IPS DF 4.7 (cell line): ENCODE measurements around the gene KCNAB1.
"Not testable (repeated sequence)": the region's sequence is repeated elsewhere in the genome, so short reads cannot be mapped to it uniquely, and the experiment has no call there.

Experiments used
- DNase-seq: peaks from one replicate; pipeline ENCODE4 v3.0.0-alpha.2; 2013; ENCODE audit warnings: low spot score; ENCODE audit errors: extremely low read depth

KCNAB1 gene

GRCh38 chr3:156120528-156121251 is at the start of gene KCNAB1:
KCNAB1 (plus strand) TSS chr3:156120578.
- DNase-seq, result no peak

GRCh38 chr3:156071031-156071430 is 49.3 kb upstream of the KCNAB1 start:
- no peak for DNase-seq

GRCh38 chr3:156072950-156073657 is 47.3 kb upstream of the KCNAB1 start:
- not testable (repeated sequence) for DNase-seq

- DNase-seq, result no peak
Observed at GRCh38 chr3:156090126-156090525, 30.3 kb upstream of the KCNAB1 start.

GRCh38 chr3:156093964-156094363 is 26.4 kb upstream of the KCNAB1 start:
- DNase-seq, result peak; percentile 30

GRCh38 chr3:156094391-156094790 is 26.0 kb upstream of the KCNAB1 start:
- no peak for DNase-seq

- not testable (repeated sequence) for DNase-seq
Observed at GRCh38 chr3:156095652-156096051, 24.7 kb upstream of the KCNAB1 start.

- no peak for DNase-seq
Observed at GRCh38 chr3:156098437-156099035, 21.8 kb upstream of the KCNAB1 start.

- not testable (repeated sequence) for DNase-seq
Observed at GRCh38 chr3:156099348-156099747, 21.0 kb upstream of the KCNAB1 start.

GRCh38 chr3:156099984-156100383 is 20.4 kb upstream of the KCNAB1 start:
- DNase-seq, result not testable (repeated sequence)

GRCh38 chr3:156102267-156102931 is 18.0 kb upstream of the KCNAB1 start:
- no peak for DNase-seq

- DNase-seq, result no peak
Observed at GRCh38 chr3:156106721-156107373, 13.5 kb upstream of the KCNAB1 start.

- no peak for DNase-seq
Observed at GRCh38 chr3:156107504-156107903, 12.9 kb upstream of the KCNAB1 start.

GRCh38 chr3:156108616-156109015 is 11.8 kb upstream of the KCNAB1 start:
- no peak for DNase-seq

GRCh38 chr3:156109989-156110388 is 10.4 kb upstream of the KCNAB1 start:
- DNase-seq, result no peak

GRCh38 chr3:156126467-156126866 is 6.1 kb downstream of the KCNAB1 start:
- no peak for DNase-seq

GRCh38 chr3:156131241-156131640 is 10.9 kb downstream of the KCNAB1 start:
- DNase-seq, result no peak

GRCh38 chr3:156131799-156132198 is 11.4 kb downstream of the KCNAB1 start:
- DNase-seq, result no peak

- no peak for DNase-seq
Observed at GRCh38 chr3:156132313-156132712, 11.9 kb downstream of the KCNAB1 start.

- no peak for DNase-seq
Observed at GRCh38 chr3:156133076-156133475, 12.7 kb downstream of the KCNAB1 start.

GRCh38 chr3:156135921-156136638 is 15.7 kb downstream of the KCNAB1 start:
- DNase-seq, result no peak
